ENCODE measurements around the gene LPP. TPM values are rescaled to one million over a fixed set of nuclear protein-coding genes. Genes with fewer than 3 reads are reported as not detected.

The LPP gene
- total and polyA plus RNA-seq, 2 of the 4 experiments (the other 2 are of a cell fraction): 16.0 to 130 TPM

DNA sequence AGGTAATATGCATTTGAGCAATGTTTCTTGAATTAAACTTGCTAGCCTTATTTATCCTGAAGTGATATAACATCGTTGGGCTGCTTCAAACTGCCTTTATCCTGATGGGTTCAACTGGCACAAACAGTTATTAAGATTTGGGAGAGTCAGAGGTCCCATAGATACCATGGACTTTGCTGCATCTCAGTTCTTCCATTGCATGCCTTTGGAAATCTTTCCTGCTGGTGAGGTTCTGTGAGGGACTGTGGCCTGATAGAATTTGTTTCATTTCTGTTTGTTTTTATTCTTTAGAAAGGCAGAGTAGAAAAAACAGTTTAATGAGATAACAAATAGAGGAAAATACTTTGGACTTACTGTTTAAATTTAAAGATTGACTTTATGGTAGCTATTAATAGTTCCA lies 508.3 kb downstream of the LPP start:
- H3K9ac ChIP-seq (ENCODE audit: low read depth, low read length): no peak overlapping the region
- no peak overlapping the region for H2BK120ac ChIP-seq (ENCODE audit: low read depth, low read length)
- no peak overlapping the region for H4K5ac ChIP-seq (ENCODE audit: low read depth, low read length)
- ChIA-PET CTCF (no interaction called here), POLR2A (ENCODE audit: unreplicated experiment) (no interaction called here)
- no peak overlapping the region for H3K14ac ChIP-seq (replicated peaks; ENCODE audit: low read depth, low read length)
- TF ChIP-seq CHD1 (IDR thresholded peaks at IDR 0.05; ENCODE audit: low read depth, low read length) (no peak), SMC3 (IDR thresholded peaks at IDR 0.05; ENCODE audit: low read depth, low read length) (no peak), RCOR1 (IDR thresholded peaks at IDR 0.05; ENCODE audit: insufficient replicate concordance, low read length) (no peak), RAD21 (IDR thresholded peaks at IDR 0.05; ENCODE audit: low read length) (no peak), RFX5 (IDR thresholded peaks at IDR 0.05; ENCODE audit: low read depth, low read length) (no peak)
- TF ChIP-seq, protein P1, sequence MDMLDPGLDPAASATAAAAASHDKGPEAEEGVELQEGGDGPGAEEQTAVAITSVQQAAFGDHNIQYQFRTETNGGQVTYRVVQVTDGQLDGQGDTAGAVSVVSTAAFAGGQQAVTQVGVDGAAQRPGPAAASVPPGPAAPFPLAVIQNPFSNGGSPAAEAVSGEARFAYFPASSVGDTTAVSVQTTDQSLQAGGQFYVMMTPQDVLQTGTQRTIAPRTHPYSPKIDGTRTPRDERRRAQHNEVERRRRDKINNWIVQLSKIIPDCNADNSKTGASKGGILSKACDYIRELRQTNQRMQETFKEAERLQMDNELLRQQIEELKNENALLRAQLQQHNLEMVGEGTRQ (IDR thresholded peaks at IDR 0.05; ENCODE audit: low read depth, low read length): no peak
- H3K36me3 ChIP-seq (ENCODE audit: control insufficient read depth, insufficient read depth, low read length): no peaks in the 10 kb centered on the region
- no peaks in the 10 kb centered on the region for H3K9me3 ChIP-seq (ENCODE audit: control insufficient read depth, insufficient read depth, low read length)
- H2BK20ac ChIP-seq (ENCODE audit: low read depth, low read length): no peak overlapping the region
- no peak overlapping the region for H3K4ac ChIP-seq (ENCODE audit: low read depth, low read length)
- H2AK5ac ChIP-seq (ENCODE audit: low read depth, low read length): no peak overlapping the region
- H3K79me1 ChIP-seq (ENCODE audit: low read depth in 1 of 2, low read length in 2 of 2): peaks cover 47 to 63% of the 10 kb centered on the region in 2 experiments
- no CpG with 5 or more reads among the region's 1 CpG for WGBS, 2 experiments (ENCODE audit: extremely low coverage in 2 of 2, insufficient read length in 1 of 2)
- H2AK9ac ChIP-seq (replicated peaks; ENCODE audit: low read depth, low read length, poor library complexity): no peak overlapping the region
- no peak overlapping the region for H3K18ac ChIP-seq (ENCODE audit: low read depth, low read length)
- dilution Hi-C loops (cut with HindIII; ENCODE audit: low sequenced_read_pairs, unreplicated experiment): no loop called here
- DNase-seq: no peak
- intact Hi-C loops (cut with micrococcal nuclease): no loop called here
- H3K56ac ChIP-seq (ENCODE audit: extremely low read depth, insufficient read depth, low read length): no peak overlapping the region
- 0 out of 2 replicates have a peak, but pooled peaks cover 1% of the 10 kb centered on the region for H3K4me1 ChIP-seq (ENCODE audit: control insufficient read depth, insufficient read depth, low read length)
- no peak overlapping the region for H3K27ac ChIP-seq (ENCODE audit: insufficient read depth, low read length)
- in situ Hi-C loops (cut with MboI; ENCODE audit: low sequenced_read_pairs): no loop called here
- H4K8ac ChIP-seq (ENCODE audit: low read depth in 2 of 2, low read length in 2 of 2): no peak overlapping the region
- no peak overlapping the region for H4K91ac ChIP-seq (ENCODE audit: insufficient read depth, low read depth, low read length)
- no peak for ATAC-seq (ENCODE audit: low read depth)
- no peak overlapping the region for H3K4me2 ChIP-seq (ENCODE audit: low read depth, low read length)
- H2BK5ac ChIP-seq (ENCODE audit: low read depth, low read length, poor library complexity, severe bottlenecking): no peak overlapping the region
- H3K9me1 ChIP-seq (ENCODE audit: insufficient read depth, low read length): peaks cover 7% of the 10 kb centered on the region
- H3K4me3 ChIP-seq (ENCODE audit: insufficient read depth, low read depth, low read length): no peak overlapping the region
- no peak overlapping the region for H3K23ac ChIP-seq (ENCODE audit: low read depth, low read length)
- no TSS peak for BruUV-seq (replicated peaks)
- H2AFZ ChIP-seq (replicated peaks; ENCODE audit: low read length, poor library complexity): no peak overlapping the region
- no peaks in the 10 kb centered on the region for H3K27me3 ChIP-seq (ENCODE audit: control insufficient read depth, insufficient read depth, low read length)
- no peak overlapping the region for H2BK15ac ChIP-seq (ENCODE audit: low read depth, low read length)
- peaks cover 18% of the 10 kb centered on the region; the same call in 1 of the 2 replicates for H4K20me1 ChIP-seq (ENCODE audit: insufficient read depth, low read length)
